T47D (cell line): ENCODE measurements around the gene ECHDC1.

Experiments used
- DNase-seq, 2 experiments: peaks; one replicate each; pipeline versions ENCODE4 v3.0.0 to v3.0.0-alpha.2; 2011 to 2012; ENCODE audit warnings: low read depth in 1 of 2, low spot score in 1 of 2
- JUND ChIP-seq: IDR thresholded peaks from 2 replicates; pipeline ENCODE4 v1.6.1; 2012; ENCODE audit warnings: low read depth
- in situ Hi-C: cut with HindIII; loops from 2 replicates; pipeline ENCODE4 v1.10.0; 2016; ENCODE audit warnings: low sequenced_read_pairs, low pct_unique_long_range_greater_than_20kb

ECHDC1 gene

DNA sequence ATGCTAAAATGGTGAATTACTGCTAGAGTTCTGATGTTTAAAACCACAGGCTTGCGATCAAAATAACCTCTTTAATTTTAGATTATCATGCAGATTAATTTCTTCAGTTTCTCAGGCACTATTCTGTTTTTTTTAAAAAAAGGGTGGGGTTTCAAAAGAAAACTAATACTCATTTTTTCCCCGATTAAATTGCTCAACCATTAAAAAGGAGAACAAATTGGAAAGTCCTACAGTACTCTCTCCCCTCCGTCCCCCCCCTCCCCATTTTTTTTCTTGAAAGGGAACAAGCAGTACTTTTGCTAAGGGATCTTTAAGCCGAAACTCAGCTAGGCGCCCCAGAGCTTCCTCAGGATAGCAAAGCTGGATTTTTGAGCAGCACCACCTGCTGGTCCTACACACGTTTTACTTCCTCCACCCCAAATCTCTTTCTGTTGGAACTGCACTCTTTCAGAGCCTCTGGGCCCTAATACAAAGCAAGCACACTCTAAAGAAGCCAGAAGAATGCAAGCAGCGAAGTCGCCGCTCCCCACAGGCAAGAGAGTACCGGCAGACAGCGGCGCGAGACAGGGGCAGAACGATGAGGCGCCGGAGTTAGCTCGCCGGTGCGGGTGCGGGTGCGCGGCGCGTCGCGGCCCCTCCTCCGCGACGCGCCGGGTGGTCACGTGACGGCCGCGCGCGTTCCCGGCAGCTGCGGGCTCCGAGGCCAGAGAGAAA, 77.1 kb downstream of the ECHDC1 start, which contains the start of gene RNF146:
Gene RNF146 (plus strand): TSS at position 687 of the 714 bp plus-strand sequence. CDS start 13,475 bp downstream, outside the sequence.
- in situ Hi-C loops, result no loop called here
- peak; percentile 68 to 82 for DNase-seq
- TF ChIP-seq JUND, result no peak

DNA sequence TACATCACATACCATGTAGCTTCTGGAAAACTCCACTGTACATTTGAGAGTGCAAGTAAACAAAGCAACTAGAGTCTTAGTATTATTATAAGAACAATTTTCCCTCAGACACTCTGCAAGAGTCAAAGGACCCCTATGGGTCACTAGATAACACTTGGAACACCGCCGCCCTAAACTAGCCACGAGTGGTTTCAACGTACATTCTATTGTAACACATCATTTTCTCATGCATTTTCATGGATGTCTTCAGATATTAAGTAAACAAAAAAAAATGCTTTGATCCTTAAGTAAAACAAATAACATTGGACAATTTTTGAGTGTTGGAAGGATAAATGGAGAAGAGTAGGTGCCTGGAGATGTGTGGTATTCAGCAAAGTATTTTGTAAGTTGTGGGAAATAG, 79.9 kb downstream of the ECHDC1 start:
- in situ Hi-C loops, result no loop called here
- no peak for DNase-seq
- no peak for TF ChIP-seq JUND

- no peak for TF ChIP-seq JUND
- in situ Hi-C loops, result no loop called here
- no peak for DNase-seq
Measured at GRCh38 chr6:127262896-127263295, 80.5 kb downstream of the ECHDC1 start.

- no peak for DNase-seq
- no peak for TF ChIP-seq JUND
- in situ Hi-C loops, result no loop called here
Measured at GRCh38 chr6:127255286-127255685, 88.1 kb downstream of the ECHDC1 start.

DNA sequence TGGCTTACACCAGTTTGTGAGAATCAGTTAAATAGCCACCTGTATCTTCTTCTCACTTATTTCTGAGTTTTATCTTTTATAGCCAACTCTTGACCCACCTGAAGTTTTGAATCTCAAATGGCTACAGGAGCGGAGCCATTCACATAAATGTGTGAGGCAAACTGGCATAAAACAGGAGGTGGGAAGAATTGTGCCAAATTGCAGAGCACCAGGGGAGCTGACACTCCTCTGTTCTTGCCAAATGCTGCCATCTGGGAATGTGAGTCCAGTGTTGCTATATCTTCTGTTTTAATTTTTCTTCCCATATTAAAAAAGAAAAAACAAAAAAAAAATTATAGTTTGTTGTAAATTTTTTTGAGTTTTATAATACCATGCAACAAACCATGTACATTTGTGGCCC, 93.8 kb downstream of the ECHDC1 start:
- TF ChIP-seq JUND, result no peak
- in situ Hi-C loops, result no loop called here
- no peak for DNase-seq

DNA sequence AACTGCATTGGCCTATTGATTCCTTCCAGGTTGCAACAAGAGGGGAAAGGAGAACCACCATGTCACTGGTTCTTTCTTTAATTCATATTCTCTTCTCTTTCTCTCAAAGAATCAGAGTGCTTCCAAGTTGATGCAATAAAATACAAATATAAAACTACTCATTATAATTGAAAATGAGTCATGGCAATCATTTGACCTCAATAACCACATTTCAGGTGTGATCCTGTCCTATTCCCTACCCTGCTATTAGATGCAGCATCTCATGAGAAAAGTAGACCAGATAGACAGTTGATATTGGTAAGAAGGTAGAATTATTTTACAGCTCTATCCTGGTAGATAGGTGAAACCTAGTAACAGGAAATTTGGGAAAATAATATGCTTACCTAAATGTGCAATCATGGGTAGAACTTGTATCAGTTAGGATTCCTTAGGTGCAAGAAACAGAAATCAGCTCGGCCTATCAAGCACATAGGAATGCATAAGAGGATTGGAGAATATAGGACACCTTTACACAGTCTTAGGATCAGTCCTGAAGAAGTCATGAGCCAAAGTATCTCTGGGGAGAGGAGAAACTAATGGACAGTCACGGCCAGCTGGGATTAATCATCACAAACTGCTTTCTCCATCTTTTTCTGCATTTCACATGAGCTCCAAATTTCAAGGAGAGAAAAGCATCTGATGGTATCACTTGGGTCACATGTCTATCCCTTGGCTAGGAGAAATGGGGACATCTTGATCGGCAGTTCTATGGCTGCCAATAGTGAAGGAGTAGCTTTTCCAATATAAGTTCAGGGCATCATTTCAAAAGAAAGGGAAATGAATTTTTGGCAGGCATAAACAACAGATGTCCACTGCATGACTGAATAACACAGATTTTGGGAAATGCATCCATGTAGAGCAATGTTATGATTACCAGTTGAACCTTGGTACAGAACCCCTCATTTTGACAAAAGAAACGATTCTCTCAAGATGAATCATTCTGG, 96.0 kb downstream of the ECHDC1 start:
- TF ChIP-seq JUND, result no peak
- DNase-seq, result no peak
- in situ Hi-C loops, result no loop called here

DNA sequence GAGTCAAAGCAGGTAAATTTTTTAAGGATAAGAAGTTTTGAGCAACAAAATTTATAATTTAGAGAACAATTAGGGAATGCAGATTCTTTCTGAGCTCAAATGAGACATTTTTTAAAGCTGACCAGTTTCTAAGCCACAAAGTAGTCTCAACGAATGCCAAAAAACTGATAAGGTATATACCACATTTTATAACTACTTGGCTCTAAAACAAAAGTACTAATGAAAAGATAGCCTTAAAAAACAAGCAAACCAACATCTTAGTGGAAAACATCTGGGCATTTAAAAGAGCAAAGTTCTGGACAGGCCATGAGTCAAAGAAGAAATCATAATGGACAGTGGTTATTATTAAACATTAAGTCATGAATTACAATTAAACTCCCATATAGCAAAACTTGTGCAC, 99.9 kb downstream of the ECHDC1 start:
- DNase-seq, result no peak
- in situ Hi-C loops, result no loop called here
- no peak for TF ChIP-seq JUND
